Body of pancreas (tissue), 4 donors: ENCODE measurements around the gene TPGS2.

Source experiments
- POLR2A ChIP-seq, 3 donors: fragments of 450-650 bp; IDR thresholded peaks; one replicate each; pipeline ENCODE4 v1.6.1; 2016; ENCODE audit warnings: antibody characterized with exemption in 3 of 3, mild to moderate bottlenecking in 2 of 3
- TF ChIP-seq, protein P1 (sequence below), 7 experiments: fragments of 450-650 bp in 4 of 7; fragments of 200-600 bp in 3 of 7; sonication (generic) in 3 of 7; IDR thresholded peaks; one replicate each; pipeline ENCODE4 v1.5.1; 2016 to 2019; ENCODE audit warnings: antibody characterized with exemption in 7 of 7

DNA sequence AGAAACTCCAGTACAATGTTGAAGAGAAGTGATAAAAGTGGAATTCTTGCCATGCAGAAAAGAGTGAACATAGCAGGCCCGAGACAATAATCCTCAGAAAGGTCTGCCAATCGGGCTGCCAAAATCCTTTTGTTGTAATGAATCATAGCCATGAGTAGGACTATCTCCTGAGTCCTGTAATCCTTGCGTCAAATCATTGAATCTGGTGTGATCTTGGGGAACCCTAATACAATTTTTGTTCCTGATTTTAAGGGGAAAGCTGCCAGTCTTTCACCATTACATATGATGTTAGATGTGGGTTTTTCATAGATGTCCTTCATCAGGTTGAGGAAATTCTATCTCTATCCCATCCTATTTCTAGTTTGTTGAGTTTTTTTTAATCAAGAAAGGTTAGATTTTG lies 2.2 kb downstream of the TPGS2 start:
- TF ChIP-seq POLR2A (IDR thresholded peaks at IDR 0.05), result no peak
- TF ChIP-seq, protein P1, sequence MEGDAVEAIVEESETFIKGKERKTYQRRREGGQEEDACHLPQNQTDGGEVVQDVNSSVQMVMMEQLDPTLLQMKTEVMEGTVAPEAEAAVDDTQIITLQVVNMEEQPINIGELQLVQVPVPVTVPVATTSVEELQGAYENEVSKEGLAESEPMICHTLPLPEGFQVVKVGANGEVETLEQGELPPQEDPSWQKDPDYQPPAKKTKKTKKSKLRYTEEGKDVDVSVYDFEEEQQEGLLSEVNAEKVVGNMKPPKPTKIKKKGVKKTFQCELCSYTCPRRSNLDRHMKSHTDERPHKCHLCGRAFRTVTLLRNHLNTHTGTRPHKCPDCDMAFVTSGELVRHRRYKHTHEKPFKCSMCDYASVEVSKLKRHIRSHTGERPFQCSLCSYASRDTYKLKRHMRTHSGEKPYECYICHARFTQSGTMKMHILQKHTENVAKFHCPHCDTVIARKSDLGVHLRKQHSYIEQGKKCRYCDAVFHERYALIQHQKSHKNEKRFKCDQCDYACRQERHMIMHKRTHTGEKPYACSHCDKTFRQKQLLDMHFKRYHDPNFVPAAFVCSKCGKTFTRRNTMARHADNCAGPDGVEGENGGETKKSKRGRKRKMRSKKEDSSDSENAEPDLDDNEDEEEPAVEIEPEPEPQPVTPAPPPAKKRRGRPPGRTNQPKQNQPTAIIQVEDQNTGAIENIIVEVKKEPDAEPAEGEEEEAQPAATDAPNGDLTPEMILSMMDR (IDR thresholded peaks at IDR 0.05), result no peak
